NCI-H146 (cell line): ENCODE data around the gene MCTP2.

Experiments
- DNase-seq: peaks from one replicate; lab custom pipeline; 2025; lab: John Stamatoyannopoulos, UW

Gene MCTP2

GRCh38 chr15:94230883-94231722 is at the start of gene MCTP2:
MCTP2 (plus strand) TSS chr15:94231561; CDS start chr15:94298266, 66,705 bp downstream.
- DNase-seq, result peak; percentile 68

DNA sequence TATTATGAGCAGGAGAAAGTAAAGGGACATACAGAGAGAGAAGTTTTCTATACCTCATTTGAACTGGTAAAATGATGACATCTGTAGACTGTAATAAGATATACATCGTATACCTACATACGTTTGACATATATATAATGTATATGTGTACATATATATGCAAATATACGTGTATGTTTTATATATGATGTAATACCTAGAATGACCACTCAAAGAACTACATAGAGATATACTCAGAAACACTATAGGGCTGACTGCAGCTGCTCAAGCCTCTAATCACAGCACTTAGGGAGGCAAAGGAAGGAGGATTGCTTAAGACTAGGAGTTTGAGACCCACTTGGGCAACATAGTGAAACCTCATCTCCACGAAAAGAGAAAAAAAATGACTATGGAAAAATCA is 48.5 kb upstream of the MCTP2 start:
- no peak for DNase-seq

DNA sequence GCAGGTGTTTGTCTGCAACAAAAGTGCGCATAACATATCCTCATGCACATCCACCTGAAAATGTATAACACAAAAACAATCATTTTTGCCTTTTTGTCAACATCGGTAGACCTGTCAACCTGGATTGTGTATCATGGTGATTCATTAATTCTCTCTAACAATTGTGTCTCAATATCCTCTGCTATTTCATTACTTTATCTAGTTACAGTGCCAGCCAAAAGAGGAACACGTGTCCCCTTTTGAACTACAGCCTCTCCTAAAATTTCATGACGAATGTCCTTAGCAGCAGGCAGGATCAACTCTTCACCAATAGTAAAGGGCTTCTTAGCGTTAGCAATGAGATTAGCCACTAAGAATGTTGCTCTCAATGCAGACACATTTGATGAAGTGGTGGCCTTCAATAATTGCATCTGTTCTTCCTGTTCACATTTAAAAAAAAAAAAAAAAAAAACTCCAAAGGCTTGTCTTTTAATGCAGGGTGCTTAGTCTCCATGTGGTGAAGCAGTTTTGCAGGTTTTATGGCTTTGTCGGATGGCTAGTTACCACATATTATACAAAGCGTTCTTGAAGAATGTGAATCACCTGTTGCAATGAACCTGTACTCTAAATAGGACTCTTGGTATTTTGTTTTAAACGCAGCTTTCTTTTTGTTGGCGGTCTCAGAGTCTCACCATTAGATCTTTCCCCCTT is 45.7 kb upstream of the MCTP2 start:
- no peak for DNase-seq

- peak; percentile 41 for DNase-seq
These were observed 44.5 kb upstream of the MCTP2 start for GRCh38 chr15:94186770-94187331.

- no peak for DNase-seq
These were observed 37.5 kb upstream of the MCTP2 start for GRCh38 chr15:94193906-94194305.

- no peak for DNase-seq
These were observed 34.8 kb upstream of the MCTP2 start for GRCh38 chr15:94196531-94196930.

DNA sequence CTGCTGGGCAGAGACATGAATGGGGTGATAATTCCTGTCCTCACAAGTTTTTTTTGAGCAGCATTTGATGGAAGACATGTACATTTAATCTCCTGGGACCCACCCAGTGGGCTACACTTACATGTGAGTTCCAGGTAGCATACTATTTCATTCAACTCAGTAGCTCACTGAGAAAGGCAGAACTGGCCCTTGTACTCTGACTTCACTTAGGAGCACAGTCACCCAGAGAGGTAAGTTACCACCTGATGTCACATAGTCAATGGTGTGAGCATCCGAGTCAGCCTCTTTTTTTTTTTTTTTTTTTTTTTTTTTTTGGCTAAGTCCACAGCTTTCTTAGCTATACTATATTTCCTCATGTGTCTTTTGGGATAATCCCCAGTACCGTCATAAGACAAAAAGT is 32.7 kb upstream of the MCTP2 start:
- no peak for DNase-seq

- DNase-seq, result no peak
These were observed 31.6 kb upstream of the MCTP2 start for GRCh38 chr15:94199725-94200124.

- DNase-seq, result no peak
These were observed 28.1 kb upstream of the MCTP2 start for GRCh38 chr15:94203306-94203705.

- DNase-seq, result no peak
These were observed 26.0 kb upstream of the MCTP2 start for GRCh38 chr15:94205366-94205765.

DNA sequence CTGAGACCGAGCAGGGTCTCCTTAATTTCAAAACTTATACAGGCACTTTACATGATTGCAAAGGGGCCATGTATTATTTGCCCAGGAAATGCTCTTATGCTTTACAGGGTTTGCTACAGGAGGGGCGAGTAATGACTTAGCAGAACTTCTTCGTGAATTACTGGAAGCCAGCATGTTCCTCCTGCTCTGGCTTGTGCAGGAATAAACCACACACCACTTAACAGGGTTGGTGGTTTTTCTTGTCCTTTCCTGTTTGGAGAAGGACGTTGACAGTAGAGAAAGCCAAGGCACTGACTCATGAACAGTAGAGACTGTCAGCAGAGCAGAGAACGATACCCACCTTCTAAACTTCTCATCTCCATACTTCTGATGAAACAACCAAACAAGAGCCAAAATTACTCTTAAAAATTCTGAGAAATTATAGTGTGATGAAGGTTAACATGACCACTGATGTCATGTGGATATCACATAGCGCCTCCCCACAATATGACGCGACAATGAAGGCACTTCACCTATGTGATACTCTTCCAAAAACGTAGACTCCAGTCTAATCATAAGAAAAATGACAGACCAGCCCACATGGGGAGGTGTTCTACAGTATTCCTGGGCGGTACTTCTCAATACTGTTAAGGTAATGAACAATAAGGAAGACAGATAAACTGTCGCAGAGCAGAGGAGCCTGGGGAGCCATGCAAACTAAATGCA is 24.7 kb upstream of the MCTP2 start:
- DNase-seq, result no peak

- DNase-seq, result no peak
These were observed 19.1 kb upstream of the MCTP2 start for GRCh38 chr15:94212291-94212690.

GRCh38 chr15:94225616-94226015 is 5.7 kb upstream of the MCTP2 start:
- DNase-seq, result no peak

GRCh38 chr15:94228611-94229010 is 2.8 kb upstream of the MCTP2 start:
- peak; percentile 27 for DNase-seq

DNA sequence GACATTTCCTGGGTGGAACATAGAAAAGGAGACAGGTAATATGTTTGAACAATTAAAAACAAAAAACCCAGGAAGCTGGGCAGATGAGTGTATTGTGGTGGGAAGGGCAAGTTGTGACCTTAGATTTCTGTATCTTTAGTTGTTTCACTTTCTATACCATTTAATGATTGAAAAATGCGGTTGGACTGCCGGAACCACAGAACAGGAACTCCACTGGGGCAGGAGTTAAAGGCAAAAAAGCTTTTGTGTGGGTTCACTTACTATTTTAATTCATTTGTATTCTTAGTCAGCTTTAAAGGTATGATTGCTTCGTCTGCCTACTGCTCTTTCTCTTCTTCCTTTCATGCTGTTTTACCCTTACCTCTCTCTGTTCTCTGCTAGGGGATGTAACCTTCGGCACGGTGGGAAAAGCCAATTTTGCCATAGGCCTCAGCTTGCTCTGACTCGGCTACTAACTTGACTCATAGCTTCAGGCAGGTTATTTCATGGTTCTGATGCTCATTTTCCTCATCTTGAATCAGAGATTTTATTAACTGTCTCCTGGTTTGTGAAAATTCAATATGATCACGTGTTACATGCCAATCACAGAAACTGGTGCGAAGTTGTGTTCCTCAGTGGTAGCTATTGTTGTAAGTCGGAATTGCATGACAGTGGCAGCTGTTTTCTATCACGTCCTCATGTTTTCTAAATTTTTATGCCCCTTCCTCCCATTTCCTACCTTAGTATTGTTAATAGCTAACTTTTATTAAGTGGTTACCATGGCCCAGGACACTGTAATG is 1.6 kb upstream of the MCTP2 start:
- DNase-seq, result no peak

DNA sequence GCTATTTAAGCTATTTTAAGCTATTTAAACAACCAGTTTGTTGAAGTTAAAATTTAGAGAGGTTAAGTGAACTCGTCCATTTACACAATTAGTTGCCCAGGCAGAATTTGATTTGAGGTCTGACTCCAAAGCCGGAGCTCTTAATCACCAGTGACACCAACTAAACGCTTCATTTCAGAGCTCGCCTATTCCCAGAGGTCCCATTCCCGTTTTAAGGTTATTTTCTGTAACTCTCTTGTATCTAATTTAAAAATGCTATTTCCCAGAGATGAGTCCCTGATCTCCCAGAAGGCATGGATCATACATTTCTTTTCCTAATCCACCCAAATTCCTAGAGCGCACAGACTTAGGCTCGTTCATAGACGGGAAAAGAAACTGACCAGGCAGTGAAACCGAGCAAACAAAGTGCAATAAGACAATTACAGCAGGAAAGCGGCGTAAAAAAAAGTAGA is 904 bp upstream of the MCTP2 start:
- DNase-seq, result no peak

DNA sequence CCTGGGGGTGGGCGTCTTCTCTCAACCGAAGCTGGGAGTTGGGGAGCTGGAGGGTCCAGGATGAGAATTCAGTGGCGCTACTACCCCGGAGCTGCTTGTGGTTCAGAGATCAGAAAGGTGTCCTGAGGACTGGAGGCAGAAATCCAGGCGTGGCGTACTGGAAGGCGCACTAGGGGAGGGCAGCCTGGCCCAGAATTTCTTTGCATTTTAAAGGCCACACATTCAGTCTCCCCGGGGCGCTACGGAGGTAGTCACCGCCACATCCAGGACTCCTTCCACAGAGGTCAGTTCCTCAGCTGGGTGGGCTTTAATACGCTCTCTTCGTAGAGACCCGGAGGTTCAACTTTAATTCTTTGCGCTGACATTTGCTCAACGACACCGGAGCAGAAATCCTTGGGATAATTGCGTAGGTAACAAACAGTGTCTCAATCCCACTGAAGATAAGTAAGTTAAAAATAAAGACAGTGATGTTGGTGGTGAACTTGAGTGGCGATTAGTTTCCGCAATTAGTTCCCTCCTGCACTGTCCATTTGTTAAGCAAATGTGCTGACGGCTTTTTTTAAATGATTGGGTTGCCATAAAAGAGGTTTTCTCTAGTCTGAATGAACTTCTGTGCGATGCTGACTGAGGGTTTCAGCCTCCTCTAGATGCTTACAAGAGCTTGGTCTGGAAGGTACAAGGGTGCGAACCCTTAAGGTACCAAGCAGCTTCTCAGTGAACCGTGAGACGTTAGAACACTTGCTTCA is 535 bp downstream of the MCTP2 start:
- peak; percentile 42 for DNase-seq

- DNase-seq, result no peak
These were observed 2.1 kb downstream of the MCTP2 start for GRCh38 chr15:94233441-94233840.

DNA sequence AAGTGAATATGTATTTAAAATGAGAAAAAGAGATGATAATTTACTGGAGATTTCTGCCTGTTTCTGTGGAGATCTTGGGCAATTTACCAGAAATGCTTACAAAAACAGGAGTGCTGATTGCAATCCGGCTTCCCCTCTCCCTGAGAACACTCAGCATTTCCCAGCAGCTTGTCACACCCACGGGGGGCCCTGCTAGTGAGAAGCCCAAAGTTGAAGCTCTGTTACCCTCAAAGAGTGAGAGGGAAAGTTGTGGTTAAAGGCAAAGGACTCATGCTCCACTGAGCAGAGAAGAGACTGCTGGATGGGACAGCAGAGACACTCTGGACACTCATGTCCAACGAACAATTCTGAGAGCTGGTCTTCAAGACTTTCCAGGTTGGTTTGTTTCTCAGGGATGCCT is 2.9 kb downstream of the MCTP2 start:
- no peak for DNase-seq

DNA sequence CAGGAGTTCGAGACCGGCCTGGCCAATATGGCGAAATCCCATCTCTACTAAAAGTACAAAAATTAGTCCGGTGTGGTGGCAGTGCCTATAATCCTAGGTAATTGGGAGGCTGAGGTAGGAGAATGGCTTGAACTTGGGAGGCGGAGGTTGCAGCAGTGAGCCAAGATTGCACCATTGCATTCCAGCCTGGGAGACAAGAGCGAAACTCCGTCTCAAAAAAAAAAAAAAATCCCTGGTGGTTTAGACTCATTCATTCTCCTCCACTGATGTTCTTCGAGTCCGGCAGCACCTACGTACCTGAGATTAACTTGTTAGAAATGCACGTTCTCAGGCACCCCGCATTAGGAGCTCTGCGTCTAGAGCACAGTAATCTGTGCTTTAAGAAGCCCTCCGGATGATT is 3.7 kb downstream of the MCTP2 start:
- no peak for DNase-seq

- DNase-seq, result no peak
These were observed 4.3 kb downstream of the MCTP2 start for GRCh38 chr15:94235646-94236045.
